ENCODE measurements around the gene TUBB3.

The TUBB3 gene

GRCh38 chr16:89956505-89957215, 33.5 kb downstream of the TUBB3 start:
- Histone ChIP-seq H3K4me1 (ENCODE audit: control insufficient read depth in 1 of 2, insufficient read depth in 1 of 2, low read depth in 1 of 2, low read length in 1 of 2) (peaks cover 48 to 65% of the 10 kb centered on the region in 2 experiments), H3K27me3 (no peaks in the 10 kb centered on the region), H3K9me3 (no peaks in the 10 kb centered on the region), H3K36me3 (peaks cover 58% of the 10 kb centered on the region), H3K27ac (peak overlapping the region; percentile 98), H3K4me3 (ENCODE audit: low read depth in 1 of 2, low read length in 1 of 2) (peak overlapping the region; percentile 82 to 92)
- no peak for TF ChIP-seq CTCF (IDR thresholded peaks at IDR 0.05)

GRCh38 chr16:89957216-89957785, 34.2 kb downstream of the TUBB3 start:
- H3K27me3 ChIP-seq = no peaks in the 10 kb centered on the region
- peak overlapping the region; percentile 82 to 92 for H3K4me3 ChIP-seq (ENCODE audit: low read depth in 1 of 2, low read length in 1 of 2)
- H3K4me1 ChIP-seq (ENCODE audit: control insufficient read depth in 1 of 2, insufficient read depth in 1 of 2, low read depth in 1 of 2, low read length in 1 of 2) = peaks cover 48 to 65% of the 10 kb centered on the region in 2 experiments
- peak overlapping the region; percentile 98 for H3K27ac ChIP-seq
- TF ChIP-seq CTCF (IDR thresholded peaks at IDR 0.05) = no peak
- no peaks in the 10 kb centered on the region for H3K9me3 ChIP-seq
- peaks cover 64% of the 10 kb centered on the region for H3K36me3 ChIP-seq

GRCh38 chr16:89958068-89958467, 34.9 kb downstream of the TUBB3 start:
- peaks cover 48 to 65% of the 10 kb centered on the region in 2 experiments for H3K4me1 ChIP-seq (ENCODE audit: control insufficient read depth in 1 of 2, insufficient read depth in 1 of 2, low read depth in 1 of 2, low read length in 1 of 2)
- H3K27ac ChIP-seq = peak overlapping the region; percentile 98
- no peaks in the 10 kb centered on the region for H3K27me3 ChIP-seq
- H3K9me3 ChIP-seq = no peaks in the 10 kb centered on the region
- H3K36me3 ChIP-seq = peaks cover 72% of the 10 kb centered on the region
- TF ChIP-seq CTCF (IDR thresholded peaks at IDR 0.05) = peak; percentile 33
- H3K4me3 ChIP-seq (ENCODE audit: low read depth in 1 of 2, low read length in 1 of 2) = peak overlapping the region; percentile 82 to 92

- H3K27me3 ChIP-seq = no peaks in the 10 kb centered on the region
- H3K27ac ChIP-seq = peak overlapping the region; percentile 98
- H3K36me3 ChIP-seq = peaks cover 77% of the 10 kb centered on the region
- no peak for TF ChIP-seq CTCF (IDR thresholded peaks at IDR 0.05)
- H3K4me1 ChIP-seq (ENCODE audit: control insufficient read depth in 1 of 2, insufficient read depth in 1 of 2, low read depth in 1 of 2, low read length in 1 of 2) = peaks cover 48 to 61% of the 10 kb centered on the region in 2 experiments
- peak overlapping the region; percentile 82 to 92 for H3K4me3 ChIP-seq (ENCODE audit: low read depth in 1 of 2, low read length in 1 of 2)
- H3K9me3 ChIP-seq = no peaks in the 10 kb centered on the region
Observed at GRCh38 chr16:89958596-89958995, 35.5 kb downstream of the TUBB3 start.

- Histone ChIP-seq H3K27me3 (no peaks in the 10 kb centered on the region), H3K4me3 (ENCODE audit: low read depth in 1 of 2, low read length in 1 of 2) (no peak overlapping the region), H3K9me3 (no peaks in the 10 kb centered on the region), H3K27ac (no peak overlapping the region), H3K4me1 (ENCODE audit: control insufficient read depth in 1 of 2, insufficient read depth in 1 of 2, low read depth in 1 of 2, low read length in 1 of 2) (peaks cover 41 to 42% of the 10 kb centered on the region in 2 experiments), H3K36me3 (peaks cover 84% of the 10 kb centered on the region)
- no peak for TF ChIP-seq CTCF (IDR thresholded peaks at IDR 0.05)
Observed at GRCh38 chr16:89960966-89961365, 37.8 kb downstream of the TUBB3 start.

Data from neutrophil (primary cell).